ENCODE data around the gene GLRX.
"Not testable (repeated sequence)": the region's sequence is repeated elsewhere in the genome, so short reads cannot be mapped to it uniquely, and the experiment has no call there.

Gene GLRX

DNA sequence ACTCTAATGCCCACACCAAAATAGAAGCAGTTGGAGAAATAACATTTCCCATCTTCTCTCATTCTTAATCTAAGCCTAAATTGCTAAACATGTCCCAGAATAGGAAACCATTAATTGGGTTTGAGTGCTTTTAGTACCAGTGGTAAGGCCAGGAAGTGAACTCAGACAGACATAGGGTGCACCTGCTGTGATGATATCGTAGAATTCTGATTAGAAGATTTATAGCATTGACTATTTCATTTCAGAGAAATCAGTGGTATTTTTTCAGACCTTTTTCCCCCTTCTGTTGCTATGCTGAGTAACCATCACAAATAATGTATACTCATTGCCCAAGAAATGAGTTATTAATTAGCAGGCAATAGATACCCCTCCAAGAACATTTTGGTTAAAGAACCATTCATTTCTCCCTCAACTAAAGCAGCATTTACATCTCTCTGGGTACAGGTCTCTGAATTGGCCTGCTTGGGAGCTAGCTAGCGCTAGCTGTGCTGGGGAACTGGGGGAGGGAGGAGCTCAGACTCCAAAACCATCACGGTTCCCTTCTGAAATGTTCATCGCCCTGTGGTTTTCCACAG, 7.3 kb downstream of the GLRX start:
- Histone ChIP-seq H3K4me3 (ENCODE audit: control insufficient read depth in 1 of 7, extremely low read depth in 1 of 7, insufficient read depth in 4 of 7, low read depth in 2 of 7, low read length in 6 of 7) (no peak overlapping the region), H3K9me3 (ENCODE audit: control extremely low read depth in 1 of 5, control insufficient read depth in 4 of 5, insufficient read depth in 2 of 5, low read depth in 1 of 5, low read length in 4 of 5) (no peaks in the 10 kb centered on the region), H3K27me3 (replicated peaks in 2 of 5; ENCODE audit: control insufficient read depth in 4 of 5, insufficient read depth in 5 of 5, low read length in 4 of 5) (no peaks in the 10 kb centered on the region), H3K36me3 (ENCODE audit: control insufficient read depth in 4 of 4, insufficient read depth in 4 of 4, low read length in 3 of 4) (peaks cover 7 to 43% (median 30%) of the 10 kb centered on the region in 4 experiments), H3K4me1 (ENCODE audit: control extremely low read depth in 1 of 4, control insufficient read depth in 4 of 4, insufficient read depth in 4 of 4, low read length in 3 of 4) (peaks cover 16 to 67% (median 56%) of the 10 kb centered on the region in 4 experiments), H3K27ac (ENCODE audit: insufficient read depth in 1 of 2, low read depth in 1 of 2, low read length in 2 of 2, poor library complexity in 1 of 2, severe bottlenecking in 2 of 2) (peak overlapping the region; percentile 56 to 80)
- POLR2A ChIA-PET = no interaction called here
- CTCF ChIA-PET = interaction anchor here (0.7 to 1.1 kb wide), 3 partner anchors 8 to 34 kb away, joined by 3 to 4 read pairs (median 3); no protein-coding TSS in a partner anchor
- 59% methylated on average over 3 of the region's 4 CpGs for WGBS (ENCODE audit: insufficient coverage)
- DNase-seq = peak; percentile 16 to 74 (median 39)

DNA sequence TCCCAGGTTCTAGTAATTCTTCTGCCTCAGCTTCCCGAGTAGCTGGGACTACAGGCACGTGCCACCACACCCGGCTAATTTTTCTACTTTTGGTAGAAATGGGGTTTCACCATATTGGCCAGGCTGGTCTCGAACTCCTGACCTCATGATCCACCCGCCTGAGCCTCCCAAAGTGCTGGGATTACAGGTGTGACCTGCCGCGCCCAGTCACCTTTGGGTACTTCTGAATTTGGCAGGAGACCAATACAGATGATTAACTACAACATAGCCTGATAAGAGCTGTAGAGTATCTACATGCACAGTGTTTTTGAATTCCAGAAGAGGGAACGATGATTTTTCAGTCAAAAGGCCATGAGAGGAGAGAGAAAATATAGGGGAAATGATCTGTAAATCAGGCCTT, 9.5 kb downstream of the GLRX start:
- CTCF ChIA-PET = interaction anchor here (1.0 kb wide), 1 partner anchor 32 kb away, joined by 4 read pairs; no protein-coding TSS in a partner anchor
- 97% methylated on average over 6 of the region's 8 CpGs for WGBS (ENCODE audit: insufficient coverage)
- H3K4me3 ChIP-seq (ENCODE audit: control insufficient read depth in 1 of 7, extremely low read depth in 1 of 7, insufficient read depth in 4 of 7, low read depth in 2 of 7, low read length in 6 of 7); DNase-seq; H3K9me3 ChIP-seq (ENCODE audit: control extremely low read depth in 1 of 5, control insufficient read depth in 4 of 5, insufficient read depth in 2 of 5, low read depth in 1 of 5, low read length in 4 of 5); H3K27ac ChIP-seq (ENCODE audit: insufficient read depth in 1 of 2, low read depth in 1 of 2, low read length in 2 of 2, poor library complexity in 1 of 2, severe bottlenecking in 2 of 2); POLR2A ChIA-PET; H3K27me3 ChIP-seq (replicated peaks in 2 of 5; ENCODE audit: control insufficient read depth in 4 of 5, insufficient read depth in 5 of 5, low read length in 4 of 5): not testable (repeated sequence)
- peaks cover 7 to 43% (median 30%) of the 10 kb centered on the region in 4 experiments for H3K36me3 ChIP-seq (ENCODE audit: control insufficient read depth in 4 of 4, insufficient read depth in 4 of 4, low read length in 3 of 4)
- H3K4me1 ChIP-seq (ENCODE audit: control extremely low read depth in 1 of 4, control insufficient read depth in 4 of 4, insufficient read depth in 4 of 4, low read length in 3 of 4) = peaks cover 24 to 67% (median 56%) of the 10 kb centered on the region in 4 experiments

DNA sequence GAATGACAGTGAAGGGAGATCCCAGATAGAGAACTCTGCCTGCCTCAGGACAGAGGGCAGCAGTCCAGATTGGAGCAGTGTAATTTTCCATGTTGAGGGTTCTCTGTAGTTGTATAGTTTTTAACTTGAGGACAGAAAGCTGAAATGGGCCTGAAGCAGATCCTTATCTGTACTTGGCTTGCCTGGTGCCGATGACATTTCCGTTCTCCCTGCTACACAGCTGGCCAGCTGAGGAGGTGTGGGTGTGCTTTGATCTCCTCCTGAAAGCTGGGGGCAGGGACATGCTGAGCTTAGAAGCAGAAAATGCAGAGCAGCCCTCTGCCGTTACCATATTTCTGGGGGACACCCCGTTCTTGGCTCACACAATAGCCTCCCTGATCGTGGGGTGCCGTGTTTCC, 10.5 kb downstream of the GLRX start:
- Histone ChIP-seq H3K27ac (ENCODE audit: insufficient read depth in 1 of 2, low read depth in 1 of 2, low read length in 2 of 2, poor library complexity in 1 of 2, severe bottlenecking in 2 of 2) (no peak overlapping the region), H3K4me3 (ENCODE audit: control insufficient read depth in 1 of 7, extremely low read depth in 1 of 7, insufficient read depth in 4 of 7, low read depth in 2 of 7, low read length in 6 of 7) (peak overlapping the region in 2 of 7 experiments; percentile 1 to 34), H3K27me3 (replicated peaks in 2 of 5; ENCODE audit: control insufficient read depth in 4 of 5, insufficient read depth in 5 of 5, low read length in 4 of 5) (no peaks in the 10 kb centered on the region), H3K36me3 (ENCODE audit: control insufficient read depth in 4 of 4, insufficient read depth in 4 of 4, low read length in 3 of 4) (peaks cover 7 to 36% (median 27%) of the 10 kb centered on the region in 4 experiments), H3K4me1 (ENCODE audit: control extremely low read depth in 1 of 4, control insufficient read depth in 4 of 4, insufficient read depth in 4 of 4, low read length in 3 of 4) (peaks cover 24 to 61% (median 51%) of the 10 kb centered on the region in 4 experiments), H3K9me3 (ENCODE audit: control extremely low read depth in 1 of 5, control insufficient read depth in 4 of 5, insufficient read depth in 2 of 5, low read depth in 1 of 5, low read length in 4 of 5) (no peaks in the 10 kb centered on the region)
- POLR2A ChIA-PET = interaction anchor here (0.7 kb wide), 1 partner anchor 10 kb away, joined by 3 read pairs; the partner anchor contains the start of gene GLRX
- peak in 2 of 3 donors; percentile 47 to 51 for DNase-seq
- WGBS (ENCODE audit: insufficient coverage) = 49% methylated on average over 6 of the region's 6 CpGs
- CTCF ChIA-PET = interaction anchor here (0.6 to 1.6 kb wide), 6 partner anchors 11 to 165 kb away, joined by 3 to 6 read pairs (median 4); partner anchors contain the start of genes GLRX and RFESD

DNA sequence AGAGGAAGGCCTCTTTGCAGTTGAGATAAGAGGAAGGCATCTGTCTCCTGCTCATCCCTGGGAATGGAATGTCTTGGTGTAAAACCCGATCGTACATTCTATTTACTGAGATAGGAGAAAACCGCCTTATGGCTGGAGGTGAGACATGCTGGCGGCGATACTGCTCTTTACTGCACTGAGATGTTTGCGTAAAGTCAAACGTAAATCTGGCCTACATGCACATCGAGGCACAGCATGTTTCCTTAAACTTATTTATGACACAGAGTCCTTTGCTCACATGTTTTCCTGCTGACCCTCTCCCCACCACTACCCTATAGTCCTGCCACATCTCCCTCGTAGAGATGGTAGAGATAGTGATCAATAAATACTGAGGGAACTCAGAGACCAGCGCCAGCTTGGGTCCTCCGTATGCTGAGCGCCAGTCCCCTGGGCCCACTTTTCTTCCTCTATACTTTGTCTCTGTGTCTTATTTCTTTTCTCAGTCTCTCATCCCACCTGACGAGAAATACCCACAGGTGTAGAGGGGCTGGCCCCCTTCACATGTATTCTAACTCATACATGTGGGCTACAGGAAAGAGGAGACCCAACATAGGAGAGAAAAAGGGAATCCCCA, 11.0 kb downstream of the GLRX start:
- H3K9me3 ChIP-seq (ENCODE audit: control extremely low read depth in 1 of 5, control insufficient read depth in 4 of 5, insufficient read depth in 2 of 5, low read depth in 1 of 5, low read length in 4 of 5); H3K27me3 ChIP-seq (replicated peaks in 2 of 5; ENCODE audit: control insufficient read depth in 4 of 5, insufficient read depth in 5 of 5, low read length in 4 of 5); POLR2A ChIA-PET; H3K27ac ChIP-seq (ENCODE audit: insufficient read depth in 1 of 2, low read depth in 1 of 2, low read length in 2 of 2, poor library complexity in 1 of 2, severe bottlenecking in 2 of 2); DNase-seq: not testable (repeated sequence)
- WGBS (ENCODE audit: insufficient coverage) = 100% methylated on average over 2 of the region's 13 CpGs
- peak overlapping the region in 1 of 7 experiments; percentile 34 for H3K4me3 ChIP-seq (ENCODE audit: control insufficient read depth in 1 of 7, extremely low read depth in 1 of 7, insufficient read depth in 4 of 7, low read depth in 2 of 7, low read length in 6 of 7)
- H3K4me1 ChIP-seq (ENCODE audit: control extremely low read depth in 1 of 4, control insufficient read depth in 4 of 4, insufficient read depth in 4 of 4, low read length in 3 of 4) = peaks cover 24 to 59% (median 49%) of the 10 kb centered on the region in 4 experiments
- CTCF ChIA-PET = interaction anchor here (0.8 to 6.2 kb wide), 6 partner anchors 11 to 39 kb away, joined by 3 to 53 read pairs (median 5); partner anchors contain the start of gene GLRX
- peaks cover 5 to 32% (median 23%) of the 10 kb centered on the region in 4 experiments for H3K36me3 ChIP-seq (ENCODE audit: control insufficient read depth in 4 of 4, insufficient read depth in 4 of 4, low read length in 3 of 4)

DNA sequence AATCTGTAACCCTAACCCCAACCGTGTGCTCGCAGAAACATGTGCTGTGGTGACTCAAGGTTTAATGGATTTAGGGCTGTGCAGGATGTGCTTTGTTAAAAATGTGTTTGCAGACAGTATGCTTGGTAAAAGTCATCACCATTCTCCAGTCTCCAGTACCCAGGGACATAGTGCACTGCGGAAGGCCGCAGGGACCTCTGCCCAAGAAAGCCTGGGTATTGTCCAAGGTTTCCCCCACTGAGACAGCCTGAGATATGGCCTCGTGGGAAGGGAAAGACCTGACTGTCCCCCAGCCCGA, 11.5 kb downstream of the GLRX start:
- H3K27me3 ChIP-seq (replicated peaks in 2 of 5; ENCODE audit: control insufficient read depth in 4 of 5, insufficient read depth in 5 of 5, low read length in 4 of 5); H3K27ac ChIP-seq (ENCODE audit: insufficient read depth in 1 of 2, low read depth in 1 of 2, low read length in 2 of 2, poor library complexity in 1 of 2, severe bottlenecking in 2 of 2); H3K4me3 ChIP-seq (ENCODE audit: control insufficient read depth in 1 of 7, extremely low read depth in 1 of 7, insufficient read depth in 4 of 7, low read depth in 2 of 7, low read length in 6 of 7); POLR2A ChIA-PET; DNase-seq; H3K9me3 ChIP-seq (ENCODE audit: control extremely low read depth in 1 of 5, control insufficient read depth in 4 of 5, insufficient read depth in 2 of 5, low read depth in 1 of 5, low read length in 4 of 5): not testable (repeated sequence)
- CTCF ChIA-PET = interaction anchor here (1.6 to 6.2 kb wide), 3 partner anchors 30 to 36 kb away, joined by 6 to 53 read pairs (median 6); no protein-coding TSS in a partner anchor
- H3K4me1 ChIP-seq (ENCODE audit: control extremely low read depth in 1 of 4, control insufficient read depth in 4 of 4, insufficient read depth in 4 of 4, low read length in 3 of 4) = peaks cover 24 to 58% (median 49%) of the 10 kb centered on the region in 4 experiments
- H3K36me3 ChIP-seq (ENCODE audit: control insufficient read depth in 4 of 4, insufficient read depth in 4 of 4, low read length in 3 of 4) = peaks cover 5 to 28% (median 20%) of the 10 kb centered on the region in 4 experiments
- 85% methylated on average over 4 of the region's 6 CpGs for WGBS (ENCODE audit: insufficient coverage)

DNA sequence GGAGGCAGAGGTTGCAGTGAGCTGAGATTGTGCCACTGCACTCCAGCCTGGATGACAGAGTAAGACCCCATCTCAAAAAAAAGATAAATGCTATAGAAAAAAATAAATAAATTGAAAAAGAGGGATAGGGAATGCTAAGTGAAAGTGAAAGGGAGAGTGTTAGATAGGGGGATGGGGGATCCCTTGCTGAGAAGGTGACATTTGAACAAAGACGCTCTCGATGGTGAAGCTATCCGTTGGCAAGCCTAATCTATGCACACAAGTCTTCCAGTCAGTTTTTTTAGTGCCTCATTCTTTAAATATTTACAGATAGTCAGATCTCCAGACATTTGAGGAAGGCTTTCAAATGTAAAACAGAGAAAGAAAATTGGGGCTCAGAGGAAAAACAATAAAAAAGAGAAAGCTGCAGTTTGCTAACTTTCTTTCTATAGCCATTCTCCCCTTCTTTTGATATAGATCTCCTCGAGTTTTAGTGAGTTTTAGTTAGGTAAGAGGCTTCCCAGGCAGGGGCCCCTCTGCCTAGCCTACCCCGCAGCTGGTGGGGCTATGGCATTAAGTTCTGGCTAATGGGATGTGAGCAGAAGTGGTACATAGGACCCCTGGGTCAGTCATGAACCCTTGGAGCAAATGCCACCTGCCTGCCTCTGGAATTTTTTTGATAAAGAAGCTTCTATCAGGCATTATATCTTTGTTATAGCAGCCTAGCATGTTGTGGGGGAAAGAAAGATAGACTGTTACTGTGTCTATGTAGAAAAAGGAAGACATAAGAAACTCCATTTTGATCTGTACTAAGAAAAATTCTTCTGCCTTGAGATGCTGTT, 12.0 kb downstream of the GLRX start:
- peak overlapping the region in 1 of 2 experiments; percentile 63 for H3K27ac ChIP-seq (ENCODE audit: insufficient read depth in 1 of 2, low read depth in 1 of 2, low read length in 2 of 2, poor library complexity in 1 of 2, severe bottlenecking in 2 of 2)
- WGBS (ENCODE audit: insufficient coverage) = 17% methylated on average over 2 of the region's 5 CpGs
- POLR2A ChIA-PET = no interaction called here

More for the DNA sequence above, 12.0 kb downstream of the GLRX start:
- Histone ChIP-seq H3K36me3 (ENCODE audit: control insufficient read depth in 4 of 4, insufficient read depth in 4 of 4, low read length in 3 of 4) (peaks cover 5 to 23% (median 16%) of the 10 kb centered on the region in 4 experiments), H3K9me3 (ENCODE audit: control extremely low read depth in 1 of 5, control insufficient read depth in 4 of 5, insufficient read depth in 2 of 5, low read depth in 1 of 5, low read length in 4 of 5) (no peaks in the 10 kb centered on the region), H3K4me1 (ENCODE audit: control extremely low read depth in 1 of 4, control insufficient read depth in 4 of 4, insufficient read depth in 4 of 4, low read length in 3 of 4) (peaks cover 24 to 52% (median 45%) of the 10 kb centered on the region in 4 experiments), H3K4me3 (ENCODE audit: control insufficient read depth in 1 of 7, extremely low read depth in 1 of 7, insufficient read depth in 4 of 7, low read depth in 2 of 7, low read length in 6 of 7) (peak overlapping the region in 4 of 7 experiments; percentile 3 to 64 (median 14)), H3K27me3 (replicated peaks in 2 of 5; ENCODE audit: control insufficient read depth in 4 of 5, insufficient read depth in 5 of 5, low read length in 4 of 5) (no peaks in the 10 kb centered on the region)
- CTCF ChIA-PET = interaction anchor here (0.6 to 6.2 kb wide), 8 partner anchors 11 to 173 kb away, joined by 3 to 53 read pairs (median 4); partner anchors contain the start of gene GLRX
- DNase-seq = peak; percentile 25 to 52 (median 50)
